Astrocyte of the cerebellum (primary cell): ENCODE results near the gene IL1B.

Experiments
- DNase-seq: peaks from one replicate; pipeline ENCODE4 v3.0.0-alpha.2; 2011; ENCODE audit warnings: low read depth
- H3K4me3 ChIP-seq: 2 replicates; pipeline ENCODE4 v1.5.1; 2011; ENCODE audit warnings: mild to moderate bottlenecking, low read depth, low read length, moderate library complexity
- in situ Hi-C: cut with HindIII; loops from 2 replicates; pipeline ENCODE4 v1.10.0; 2017; ENCODE audit warnings: low sequenced_read_pairs
- TF ChIP-seq, protein P1 (sequence below): IDR thresholded peaks from 2 replicates; pipeline ENCODE4 v1.5.1; 2012; ENCODE audit warnings: low read length, low read depth, moderate library complexity, mild to moderate bottlenecking; ENCODE audit errors: missing control alignments

Gene IL1B

DNA sequence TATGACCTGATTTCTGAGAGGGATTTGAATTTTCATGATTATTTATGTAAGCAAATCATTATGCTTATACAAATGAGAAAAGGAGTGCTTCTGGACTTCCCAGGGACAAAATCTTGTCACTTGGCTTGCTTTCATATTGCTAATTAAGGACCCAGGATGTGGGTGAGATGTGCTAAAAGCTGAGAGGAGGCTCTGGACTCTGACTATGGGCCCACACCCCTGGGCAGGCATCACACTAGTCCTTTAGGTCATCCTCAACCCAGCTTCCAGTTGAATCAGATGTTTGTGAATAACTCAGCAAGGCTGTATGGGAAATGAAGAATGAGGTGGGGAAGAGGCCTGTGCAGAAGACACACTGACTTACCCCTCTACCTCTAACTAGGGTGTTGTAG, 11.9 kb downstream of the IL1B start:
- DNase-seq = no peak
- TF ChIP-seq, protein P1, sequence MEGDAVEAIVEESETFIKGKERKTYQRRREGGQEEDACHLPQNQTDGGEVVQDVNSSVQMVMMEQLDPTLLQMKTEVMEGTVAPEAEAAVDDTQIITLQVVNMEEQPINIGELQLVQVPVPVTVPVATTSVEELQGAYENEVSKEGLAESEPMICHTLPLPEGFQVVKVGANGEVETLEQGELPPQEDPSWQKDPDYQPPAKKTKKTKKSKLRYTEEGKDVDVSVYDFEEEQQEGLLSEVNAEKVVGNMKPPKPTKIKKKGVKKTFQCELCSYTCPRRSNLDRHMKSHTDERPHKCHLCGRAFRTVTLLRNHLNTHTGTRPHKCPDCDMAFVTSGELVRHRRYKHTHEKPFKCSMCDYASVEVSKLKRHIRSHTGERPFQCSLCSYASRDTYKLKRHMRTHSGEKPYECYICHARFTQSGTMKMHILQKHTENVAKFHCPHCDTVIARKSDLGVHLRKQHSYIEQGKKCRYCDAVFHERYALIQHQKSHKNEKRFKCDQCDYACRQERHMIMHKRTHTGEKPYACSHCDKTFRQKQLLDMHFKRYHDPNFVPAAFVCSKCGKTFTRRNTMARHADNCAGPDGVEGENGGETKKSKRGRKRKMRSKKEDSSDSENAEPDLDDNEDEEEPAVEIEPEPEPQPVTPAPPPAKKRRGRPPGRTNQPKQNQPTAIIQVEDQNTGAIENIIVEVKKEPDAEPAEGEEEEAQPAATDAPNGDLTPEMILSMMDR = no peak
- H3K4me3 ChIP-seq = no peak overlapping the region
- in situ Hi-C loops = no loop called here

DNA sequence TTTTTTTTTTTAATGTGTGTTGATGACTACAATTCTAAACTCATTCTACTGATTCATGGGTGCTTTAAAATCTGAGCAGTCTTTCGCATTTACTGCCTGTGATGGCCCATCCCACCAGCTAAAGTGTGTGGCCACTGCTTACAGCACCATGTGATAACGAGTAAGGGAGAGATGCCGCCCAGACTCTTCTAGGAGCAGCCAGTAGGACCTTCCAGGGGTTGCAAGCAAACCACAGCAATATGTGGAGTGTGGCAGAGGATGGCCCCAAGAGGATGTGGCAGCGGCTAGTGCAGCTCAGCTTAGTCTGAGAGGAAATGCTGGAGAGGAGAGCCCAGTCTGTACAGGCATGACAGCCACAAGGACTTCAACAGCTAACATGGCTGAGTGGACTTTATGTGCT, 14.9 kb downstream of the IL1B start:
- in situ Hi-C loops = no loop called here
- no peak overlapping the region for H3K4me3 ChIP-seq
- DNase-seq = no peak
- TF ChIP-seq, protein P1 = no peak

DNA sequence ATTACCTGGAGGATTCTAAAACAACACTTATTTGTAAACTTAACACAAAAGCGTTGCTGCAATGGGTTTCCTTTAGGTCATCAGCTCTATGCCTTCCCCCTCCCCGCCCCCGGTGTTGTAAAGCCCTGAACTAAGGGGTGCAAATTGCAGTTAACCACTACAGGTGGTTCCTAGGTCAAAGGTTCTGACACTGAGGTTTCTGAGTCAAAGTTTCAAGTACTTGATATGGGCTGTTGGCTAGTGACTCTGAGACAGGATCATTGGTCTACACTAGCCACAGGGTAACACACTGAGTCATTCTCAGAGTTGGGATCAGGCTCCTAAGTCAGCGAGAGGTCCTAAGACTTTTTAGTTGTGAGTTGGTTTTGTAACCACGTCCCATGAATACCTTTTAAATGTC, 15.4 kb downstream of the IL1B start:
- in situ Hi-C loops = no loop called here
- TF ChIP-seq, protein P1 = no peak
- DNase-seq = no peak
- H3K4me3 ChIP-seq = no peak overlapping the region

DNA sequence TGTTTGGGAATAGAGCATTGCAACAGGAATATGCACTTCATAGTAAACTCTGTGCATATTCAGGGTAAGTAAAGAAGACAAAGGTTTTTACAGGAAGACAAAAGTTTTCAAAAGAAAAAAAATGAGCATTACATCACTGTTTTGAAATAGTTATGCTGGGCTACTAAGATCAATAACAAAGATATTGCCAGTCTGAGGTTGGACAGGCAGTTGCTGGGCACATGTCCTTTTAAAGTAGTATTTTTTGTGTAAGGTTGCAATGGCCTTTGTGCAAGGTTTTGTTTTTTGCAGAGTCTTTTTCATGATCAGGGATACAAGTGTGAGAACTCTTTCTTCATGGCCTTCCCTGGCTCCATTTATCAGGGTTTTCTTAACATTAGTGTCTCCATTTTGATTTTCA, 16.2 kb downstream of the IL1B start:
- TF ChIP-seq, protein P1 = no peak
- no peak for DNase-seq
- in situ Hi-C loops = no loop called here

DNA sequence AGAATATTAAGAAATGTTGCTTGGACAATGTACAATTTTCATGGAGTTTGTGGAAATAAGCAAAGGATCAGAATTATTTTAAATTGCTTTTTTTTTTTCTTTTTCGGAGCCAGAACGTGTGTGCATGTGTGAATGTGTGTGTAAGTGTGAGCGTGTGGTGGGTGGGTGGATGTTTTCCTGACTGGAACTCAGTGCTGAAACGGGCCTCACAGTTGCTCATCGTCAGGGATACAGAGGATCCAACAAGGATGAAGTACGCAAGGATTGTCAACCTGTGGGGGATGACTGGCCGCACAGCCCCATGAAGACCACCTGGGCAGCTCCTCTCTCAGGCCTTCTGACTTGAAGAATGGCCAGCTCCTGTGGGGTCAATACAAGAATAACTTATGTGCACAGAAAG, 17.5 kb downstream of the IL1B start:
- TF ChIP-seq, protein P1 = no peak
- no peak overlapping the region for H3K4me3 ChIP-seq
- in situ Hi-C loops = no loop called here

More for the DNA sequence above, 16.2 kb downstream of the IL1B start:
- H3K4me3 ChIP-seq = no peak overlapping the region

DNA sequence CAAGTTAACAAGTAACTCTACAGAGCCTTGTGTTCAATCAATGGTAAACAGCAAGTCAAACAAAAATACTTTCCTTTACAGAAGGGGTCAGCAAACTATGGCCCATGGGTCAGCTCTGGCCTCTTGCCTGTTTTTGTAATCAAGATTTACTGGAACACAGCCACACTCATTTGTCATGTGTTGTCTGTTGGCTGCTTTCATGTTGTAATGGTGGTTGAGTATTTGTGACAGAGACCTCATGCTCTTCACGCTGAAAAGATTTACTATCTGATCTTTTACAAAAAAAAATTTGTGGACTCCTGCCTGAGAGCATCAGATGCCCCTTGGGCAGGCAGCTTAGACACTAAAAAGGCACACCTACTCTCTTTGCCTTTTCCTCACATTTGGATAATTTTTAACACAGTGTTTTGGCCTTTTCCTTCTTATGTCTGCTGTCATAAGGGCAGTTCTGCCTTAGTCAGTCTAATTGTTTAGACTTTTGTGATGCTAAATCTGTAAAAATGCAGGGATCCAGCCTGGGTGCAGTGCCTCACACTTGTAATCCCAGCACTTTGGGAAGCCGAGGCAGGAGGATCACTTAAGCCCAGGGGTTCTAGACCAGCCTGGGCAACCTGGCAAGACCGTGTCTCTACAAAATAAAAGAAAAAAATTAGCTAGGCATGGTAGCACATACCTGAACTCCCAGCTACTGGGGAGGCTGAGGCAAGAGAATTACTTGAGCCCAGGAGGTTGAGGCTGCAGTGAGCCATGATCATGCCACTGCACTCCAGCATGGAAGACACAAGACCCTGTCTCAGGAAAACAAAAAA, 18.3 kb downstream of the IL1B start:
- H3K4me3 ChIP-seq = no peak overlapping the region
- in situ Hi-C loops = no loop called here
- DNase-seq = no peak
- TF ChIP-seq, protein P1 = no peak

More for the DNA sequence above, 17.5 kb downstream of the IL1B start:
- DNase-seq = no peak
